Tibial artery (tissue), 4 donors: ENCODE measurements around the gene SLC45A3.
A peak's percentile ranks its signal among the peaks of the same experiment; 100 is the strongest.

Experiments
- DNase-seq, 2 donors: peaks; one replicate each; pipeline ENCODE4 v3.0.0-alpha.2; 2019
- H3K27ac ChIP-seq, 2 donors: fragments of 200-600 bp; sonication (generic) in 1 of 2; 1 replicate in 1 of 2; 2 replicates in 1 of 2; pipeline ENCODE4 v1.5.1; 2018 to 2019; ENCODE audit warnings: mild to moderate bottlenecking in 1 of 2
- H3K27me3 ChIP-seq, 2 donors: fragments of 200-600 bp; sonication (generic) in 1 of 2; one replicate each; pipeline versions ENCODE4 v1.5.1 to v1.6.0; 2016 to 2019
- H3K36me3 ChIP-seq, 3 donors: fragments of 200-600 bp; sonication (generic) in 2 of 3; one replicate each; pipeline ENCODE4 v1.5.1; 2016 to 2019; ENCODE audit warnings: mild to moderate bottlenecking in 2 of 3
- H3K4me1 ChIP-seq, 4 donors: fragments of 200-600 bp; sonication (generic) in 2 of 4; 1 replicate in 3 of 4; 2 replicates in 1 of 4; pipeline ENCODE4 v1.5.1; 2016 to 2019
- H3K4me3 ChIP-seq, 2 donors: fragments of 200-600 bp; sonication (generic) in 1 of 2; 1 replicate in 1 of 2; 2 replicates in 1 of 2; pipeline ENCODE4 v1.5.1; 2018 to 2019; ENCODE audit warnings: mild to moderate bottlenecking in 2 of 2
- H3K9me3 ChIP-seq, 3 donors: fragments of 200-600 bp; sonication (generic) in 1 of 3; one replicate each; pipeline ENCODE4 v1.5.1; 2016 to 2019
- intact Hi-C: fragments of 100-400 bp; cut with DNase I; formaldehyde crosslinking; loops from one replicate; pipeline ENCODE4 v1.15.0; 2023; ENCODE audit warnings: low total_unique reads
- TF ChIP-seq, protein P1 (sequence below), 2 experiments: fragments of 200-600 bp in 1 of 2; fragments of 450-650 bp in 1 of 2; IDR thresholded peaks; one replicate each; pipeline ENCODE4 v1.5.1; 2017 to 2019; ENCODE audit warnings: antibody characterized with exemption in 2 of 2, mild to moderate bottlenecking in 1 of 2, moderate library complexity in 1 of 2

SLC45A3 gene

DNA sequence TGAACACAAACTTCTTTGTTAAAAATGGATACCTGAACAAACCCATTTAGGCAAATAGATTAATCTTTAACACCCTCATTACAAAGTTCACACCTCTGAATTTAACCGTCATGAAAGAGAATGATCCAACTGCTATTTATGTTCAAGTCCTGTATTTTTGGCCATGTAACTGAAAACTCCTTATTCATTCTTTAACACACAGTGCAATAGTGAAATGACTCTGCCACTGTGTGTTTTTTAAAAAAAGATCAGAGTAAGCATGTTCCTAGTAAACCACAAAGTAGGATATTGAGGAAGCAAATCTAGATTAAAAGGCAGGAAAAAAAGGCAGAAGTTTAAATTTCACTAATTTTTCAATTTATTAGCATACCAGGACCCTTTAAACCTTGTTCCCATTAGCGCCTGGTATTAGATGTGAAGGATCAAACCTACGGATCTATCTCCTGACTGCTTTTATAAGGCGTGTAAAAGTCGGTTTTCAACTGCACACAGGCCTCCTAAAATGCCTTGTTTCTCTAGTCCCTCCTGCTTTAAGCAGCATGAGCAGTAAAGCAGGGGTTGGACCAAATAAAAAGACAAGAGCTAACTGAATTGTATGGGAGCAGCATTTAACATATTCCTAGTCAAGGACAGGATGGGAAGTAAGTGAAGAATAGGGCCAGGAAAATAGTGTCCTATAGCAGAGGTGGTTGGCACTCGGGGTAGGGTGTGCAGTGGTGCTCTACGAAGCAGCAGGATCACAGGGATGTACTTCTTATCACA lies 36.2 kb upstream of the SLC45A3 start:
- intact Hi-C loops: no loop called here
- no peaks in the 10 kb centered on the region for H3K4me1 ChIP-seq
- DNase-seq: no peak
- H3K36me3 ChIP-seq: peaks cover 43 to 73% (median 63%) of the 10 kb centered on the region in 3 donors
- TF ChIP-seq, protein P1, sequence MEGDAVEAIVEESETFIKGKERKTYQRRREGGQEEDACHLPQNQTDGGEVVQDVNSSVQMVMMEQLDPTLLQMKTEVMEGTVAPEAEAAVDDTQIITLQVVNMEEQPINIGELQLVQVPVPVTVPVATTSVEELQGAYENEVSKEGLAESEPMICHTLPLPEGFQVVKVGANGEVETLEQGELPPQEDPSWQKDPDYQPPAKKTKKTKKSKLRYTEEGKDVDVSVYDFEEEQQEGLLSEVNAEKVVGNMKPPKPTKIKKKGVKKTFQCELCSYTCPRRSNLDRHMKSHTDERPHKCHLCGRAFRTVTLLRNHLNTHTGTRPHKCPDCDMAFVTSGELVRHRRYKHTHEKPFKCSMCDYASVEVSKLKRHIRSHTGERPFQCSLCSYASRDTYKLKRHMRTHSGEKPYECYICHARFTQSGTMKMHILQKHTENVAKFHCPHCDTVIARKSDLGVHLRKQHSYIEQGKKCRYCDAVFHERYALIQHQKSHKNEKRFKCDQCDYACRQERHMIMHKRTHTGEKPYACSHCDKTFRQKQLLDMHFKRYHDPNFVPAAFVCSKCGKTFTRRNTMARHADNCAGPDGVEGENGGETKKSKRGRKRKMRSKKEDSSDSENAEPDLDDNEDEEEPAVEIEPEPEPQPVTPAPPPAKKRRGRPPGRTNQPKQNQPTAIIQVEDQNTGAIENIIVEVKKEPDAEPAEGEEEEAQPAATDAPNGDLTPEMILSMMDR (IDR thresholded peaks at IDR 0.05): no peak
- H3K9me3 ChIP-seq: no peaks in the 10 kb centered on the region
- H3K4me3 ChIP-seq: no peak overlapping the region
- H3K27ac ChIP-seq: no peak overlapping the region
- no peaks in the 10 kb centered on the region for H3K27me3 ChIP-seq

DNA sequence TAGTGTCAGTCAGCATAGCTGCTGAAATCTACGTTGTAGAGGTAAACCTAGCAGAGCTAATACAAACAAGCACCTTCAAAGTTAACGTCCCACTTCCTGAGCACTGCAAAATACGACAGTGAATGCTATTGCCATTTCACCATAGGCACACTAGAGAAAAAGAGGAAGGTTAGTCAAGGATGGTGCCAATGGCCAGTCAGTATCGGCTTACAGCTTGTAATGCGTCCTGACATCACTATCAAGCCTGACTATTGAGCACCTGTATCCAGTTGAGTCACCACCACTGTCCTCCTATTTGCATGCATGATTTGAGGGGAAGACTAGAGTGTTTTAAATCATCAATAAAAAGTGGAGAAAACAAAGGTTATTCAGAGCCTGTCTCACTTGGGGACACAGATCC lies 35.3 kb upstream of the SLC45A3 start:
- no peak overlapping the region for H3K4me3 ChIP-seq
- TF ChIP-seq, protein P1 (IDR thresholded peaks at IDR 0.05): no peak
- no peaks in the 10 kb centered on the region for H3K27me3 ChIP-seq
- H3K36me3 ChIP-seq: peaks cover 36 to 64% (median 54%) of the 10 kb centered on the region in 3 donors
- no peaks in the 10 kb centered on the region for H3K9me3 ChIP-seq
- intact Hi-C loops: no loop called here
- no peak for DNase-seq
- peaks cover 0 to 5% (median 0%) of the 10 kb centered on the region in 4 donors for H3K4me1 ChIP-seq
- H3K27ac ChIP-seq: no peak overlapping the region

- intact Hi-C loops: no loop called here
- H3K9me3 ChIP-seq: no peaks in the 10 kb centered on the region
- TF ChIP-seq, protein P1 (IDR thresholded peaks at IDR 0.05): no peak
- no peak overlapping the region for H3K4me3 ChIP-seq
- H3K27me3 ChIP-seq: no peaks in the 10 kb centered on the region
- no peak for DNase-seq
- H3K36me3 ChIP-seq: peaks cover 28 to 56% (median 47%) of the 10 kb centered on the region in 3 donors
- peaks cover 0 to 5% (median 0%) of the 10 kb centered on the region in 4 donors for H3K4me1 ChIP-seq
- no peak overlapping the region for H3K27ac ChIP-seq
These were observed 34.6 kb upstream of the SLC45A3 start for GRCh38 chr1:205714906-205715246.

GRCh38 chr1:205714190-205714905 lies 34.0 kb upstream of the SLC45A3 start:
- H3K4me1 ChIP-seq: peaks cover 0 to 6% (median 0%) of the 10 kb centered on the region in 4 donors
- no peak for DNase-seq
- TF ChIP-seq, protein P1 (IDR thresholded peaks at IDR 0.05): no peak
- H3K27ac ChIP-seq: no peak overlapping the region
- peaks cover 23 to 56% (median 42%) of the 10 kb centered on the region in 3 donors for H3K36me3 ChIP-seq
- H3K27me3 ChIP-seq: no peaks in the 10 kb centered on the region
- no peaks in the 10 kb centered on the region for H3K9me3 ChIP-seq
- H3K4me3 ChIP-seq: no peak overlapping the region
- intact Hi-C loops: no loop called here

DNA sequence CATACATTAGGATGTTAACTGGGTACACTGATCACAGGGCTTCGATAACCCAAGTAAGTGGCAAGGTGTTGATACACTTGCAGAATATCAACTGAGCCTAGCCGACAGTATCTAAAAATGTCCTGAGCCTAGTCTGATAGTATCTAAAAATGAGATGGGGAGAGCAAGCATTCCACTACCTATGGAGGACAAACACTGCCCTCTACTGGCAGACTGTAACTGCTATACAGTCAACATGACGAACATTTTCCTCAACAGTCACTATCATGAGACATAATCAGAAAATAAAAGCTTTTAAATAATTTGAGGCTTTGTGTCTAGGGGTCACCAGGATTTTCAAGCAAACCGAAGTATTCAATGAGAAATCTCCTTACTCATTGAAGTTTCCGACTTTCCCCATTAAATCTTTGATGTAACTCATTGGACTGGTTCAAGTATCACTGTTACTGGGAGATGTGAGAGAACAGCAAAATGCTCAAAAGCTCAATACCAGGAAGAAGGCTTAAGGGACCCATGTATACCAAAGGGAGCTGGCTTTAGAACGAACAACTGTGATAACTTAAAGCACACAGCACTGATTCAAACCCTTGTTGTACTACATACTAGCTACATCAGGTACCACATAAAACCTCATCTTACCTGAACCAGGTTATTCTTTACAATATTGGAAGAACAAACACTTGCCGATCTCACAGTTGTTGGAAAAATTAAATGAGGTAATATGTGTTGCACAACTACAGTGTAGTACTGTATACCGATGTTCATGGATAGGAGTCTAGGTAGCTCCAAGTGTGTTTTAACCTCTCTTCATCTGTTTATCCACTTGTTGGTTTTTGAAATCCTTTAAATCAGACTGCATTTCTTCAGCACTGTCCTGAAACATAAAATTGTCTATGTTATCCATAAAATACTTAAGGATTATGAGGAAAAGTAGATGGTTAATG lies 31.1 kb upstream of the SLC45A3 start:
- TF ChIP-seq, protein P1 (IDR thresholded peaks at IDR 0.05): peak; percentile 82 to 86
- peak in 1 of 2 donors; percentile 65 for DNase-seq
- peaks cover 0 to 19% (median 5%) of the 10 kb centered on the region in 4 donors for H3K4me1 ChIP-seq
- H3K27me3 ChIP-seq: no peaks in the 10 kb centered on the region
- peaks cover under 1 to 26% (median 15%) of the 10 kb centered on the region in 3 donors for H3K36me3 ChIP-seq
- no peaks in the 10 kb centered on the region for H3K9me3 ChIP-seq
- intact Hi-C loops: loop anchor here (2.0 kb wide), 1 partner anchor 53 kb away; no protein-coding TSS in a partner anchor
- H3K4me3 ChIP-seq: no peak overlapping the region
- peak overlapping the region in 1 of 2 donors; percentile 34 for H3K27ac ChIP-seq
